Peyer's patch (tissue), 4 donors: ENCODE results near the gene TAX1BP3. TPM values are rescaled to one million over a fixed set of nuclear protein-coding genes. Genes with fewer than 3 reads are reported as not detected.
A peak's percentile ranks its signal among the peaks of the same experiment; 100 is the strongest.
"Not testable (repeated sequence)": the region's sequence is repeated elsewhere in the genome, so short reads cannot be mapped to it uniquely, and the experiment has no call there.

Source experiments
- DNase-seq, 3 donors: peaks; one replicate each; pipeline ENCODE4 v3.0.0-alpha.2; 2017 to 2019
- H3K27ac ChIP-seq, 4 donors: fragments of 200-600 bp; sonication (generic); one replicate each; pipeline ENCODE4 v1.5.1; 2016 to 2019
- H3K27me3 ChIP-seq, 2 donors: fragments of 200-600 bp; sonication (generic); one replicate each; pipeline ENCODE4 v1.5.1; 2019
- H3K36me3 ChIP-seq, 3 donors: fragments of 200-600 bp; sonication (generic); one replicate each; pipeline ENCODE4 v1.5.1; 2016 to 2019
- H3K4me1 ChIP-seq, 4 donors: fragments of 200-600 bp; sonication (generic); one replicate each; pipeline ENCODE4 v1.5.1; 2016 to 2019
- H3K4me3 ChIP-seq, 4 donors: fragments of 200-600 bp; sonication (generic); 1 replicate in 3 of 4; 2 replicates in 1 of 4; pipeline ENCODE4 v1.5.1; 2016 to 2019; ENCODE audit warnings: mild to moderate bottlenecking in 1 of 4
- H3K9me3 ChIP-seq, 4 donors: fragments of 200-600 bp; sonication (generic); one replicate each; pipeline ENCODE4 v1.5.1; 2016 to 2019; ENCODE audit warnings: mild to moderate bottlenecking in 1 of 4
- POLR2A ChIP-seq, 2 donors: fragments of 450-650 bp; IDR thresholded peaks; one replicate each; pipeline ENCODE4 v1.5.1; 2017; ENCODE audit warnings: antibody characterized with exemption in 2 of 2, mild to moderate bottlenecking in 2 of 2, moderate library complexity in 2 of 2
- total RNA-seq, 4 donors: library from RNA; depleted of rRNA; stranded (reverse); fragments of >200 nt; gene quantifications; one replicate each; pipeline ENCODE4 v1.1.0, GENCODE V29; 2016
- TF ChIP-seq, protein P1 (sequence below), 6 experiments: fragments of 450-650 bp in 4 of 6; fragments of 200-600 bp in 2 of 6; sonication (generic) in 1 of 6; IDR thresholded peaks; one replicate each; pipeline ENCODE4 v1.5.1; 2017 to 2019; ENCODE audit warnings: antibody characterized with exemption in 6 of 6, mild to moderate bottlenecking in 3 of 6, moderate library complexity in 1 of 6

TAX1BP3 gene
- 100 to 1,000 TPM; 113 to 386 (median 239) TPM for total RNA-seq

DNA sequence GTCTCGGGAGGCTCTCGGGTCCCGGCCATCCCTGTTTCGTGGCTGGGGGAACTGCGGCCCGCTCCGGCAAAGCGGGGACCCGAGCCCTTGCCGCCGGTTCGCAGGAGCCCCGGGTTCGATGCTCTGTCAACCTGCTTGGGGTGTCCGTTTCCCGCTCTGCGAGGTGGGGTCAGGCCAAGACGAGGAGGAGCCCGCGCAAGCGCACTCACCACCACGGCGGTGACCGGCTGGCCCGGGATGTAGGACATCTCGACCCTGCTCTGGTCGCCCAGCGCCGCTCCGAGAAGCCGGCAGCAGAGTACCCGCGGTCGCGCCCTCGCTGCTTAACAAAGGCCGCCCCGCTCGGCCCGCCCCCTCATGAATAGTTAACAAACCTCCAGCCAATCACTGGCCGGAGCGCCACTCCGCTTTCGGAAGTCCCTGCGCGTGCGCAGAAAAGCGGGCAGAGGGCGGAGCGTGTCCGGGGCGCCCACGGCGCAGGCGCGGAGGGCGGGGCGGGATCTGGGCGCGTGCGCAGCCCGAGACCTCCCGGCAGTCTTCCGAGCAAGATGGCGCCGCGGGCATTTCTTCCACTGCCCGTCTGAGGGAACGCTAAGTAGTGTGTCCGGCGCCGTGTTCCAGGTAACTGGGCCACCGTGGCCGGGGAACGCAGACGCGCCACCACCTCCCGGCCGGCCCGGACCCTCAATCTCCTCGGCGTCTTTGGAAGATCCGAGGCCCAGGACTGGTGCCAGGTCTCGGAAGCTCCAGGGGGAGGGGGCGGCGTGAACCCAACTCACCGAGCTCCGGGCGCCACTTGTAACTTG, at the start of gene TAX1BP3, which contains the start of gene EMC6:
TAX1BP3 (minus strand) TSS at position 300 of the 806 bp plus-strand sequence; CDS start at position 248, 52 bp downstream.
EMC6 (plus strand) TSS at position 534 of the 806 bp plus-strand sequence. CDS start 335 bp downstream, outside the sequence.
- peak; percentile 98 to 99 (median 99) for DNase-seq
- peaks cover 0 to 14% (median 0%) of the 10 kb centered on the region in 3 donors for H3K36me3 ChIP-seq
- peak within 1 kb of the TSS; percentile 86 to 98 (median 94) for H3K27ac ChIP-seq
- H3K4me1 ChIP-seq, result peaks cover 0 to 30% (median 8%) of the 10 kb centered on the region in 4 donors
- H3K4me3 ChIP-seq, result peak within 1 kb of the TSS; percentile 70 to 97 (median 92)
- H3K27me3 ChIP-seq, result no peaks in the 10 kb centered on the region
- TF ChIP-seq, protein P1, sequence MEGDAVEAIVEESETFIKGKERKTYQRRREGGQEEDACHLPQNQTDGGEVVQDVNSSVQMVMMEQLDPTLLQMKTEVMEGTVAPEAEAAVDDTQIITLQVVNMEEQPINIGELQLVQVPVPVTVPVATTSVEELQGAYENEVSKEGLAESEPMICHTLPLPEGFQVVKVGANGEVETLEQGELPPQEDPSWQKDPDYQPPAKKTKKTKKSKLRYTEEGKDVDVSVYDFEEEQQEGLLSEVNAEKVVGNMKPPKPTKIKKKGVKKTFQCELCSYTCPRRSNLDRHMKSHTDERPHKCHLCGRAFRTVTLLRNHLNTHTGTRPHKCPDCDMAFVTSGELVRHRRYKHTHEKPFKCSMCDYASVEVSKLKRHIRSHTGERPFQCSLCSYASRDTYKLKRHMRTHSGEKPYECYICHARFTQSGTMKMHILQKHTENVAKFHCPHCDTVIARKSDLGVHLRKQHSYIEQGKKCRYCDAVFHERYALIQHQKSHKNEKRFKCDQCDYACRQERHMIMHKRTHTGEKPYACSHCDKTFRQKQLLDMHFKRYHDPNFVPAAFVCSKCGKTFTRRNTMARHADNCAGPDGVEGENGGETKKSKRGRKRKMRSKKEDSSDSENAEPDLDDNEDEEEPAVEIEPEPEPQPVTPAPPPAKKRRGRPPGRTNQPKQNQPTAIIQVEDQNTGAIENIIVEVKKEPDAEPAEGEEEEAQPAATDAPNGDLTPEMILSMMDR (IDR thresholded peaks at IDR 0.05), result peak in 1 of 6 experiments; percentile 12
- TF ChIP-seq POLR2A (IDR thresholded peaks at IDR 0.05), result peak; percentile 93 to 98
- no peaks in the 10 kb centered on the region for H3K9me3 ChIP-seq

- H3K4me3 ChIP-seq, result no peak overlapping the region
- TF ChIP-seq, protein P1 (IDR thresholded peaks at IDR 0.05), result no peak
- TF ChIP-seq POLR2A (IDR thresholded peaks at IDR 0.05), result no peak
- peaks cover 0 to 13% (median 8%) of the 10 kb centered on the region in 4 donors for H3K4me1 ChIP-seq
- H3K27ac ChIP-seq, result no peak overlapping the region
- no peak for DNase-seq
- no peaks in the 10 kb centered on the region for H3K9me3 ChIP-seq
- H3K36me3 ChIP-seq, result peaks cover 0 to 57% (median 0%) of the 10 kb centered on the region in 3 donors
- H3K27me3 ChIP-seq, result no peaks in the 10 kb centered on the region
Measured at GRCh38 chr17:3715296-3715695, 46.9 kb upstream of the TAX1BP3 start.

DNA sequence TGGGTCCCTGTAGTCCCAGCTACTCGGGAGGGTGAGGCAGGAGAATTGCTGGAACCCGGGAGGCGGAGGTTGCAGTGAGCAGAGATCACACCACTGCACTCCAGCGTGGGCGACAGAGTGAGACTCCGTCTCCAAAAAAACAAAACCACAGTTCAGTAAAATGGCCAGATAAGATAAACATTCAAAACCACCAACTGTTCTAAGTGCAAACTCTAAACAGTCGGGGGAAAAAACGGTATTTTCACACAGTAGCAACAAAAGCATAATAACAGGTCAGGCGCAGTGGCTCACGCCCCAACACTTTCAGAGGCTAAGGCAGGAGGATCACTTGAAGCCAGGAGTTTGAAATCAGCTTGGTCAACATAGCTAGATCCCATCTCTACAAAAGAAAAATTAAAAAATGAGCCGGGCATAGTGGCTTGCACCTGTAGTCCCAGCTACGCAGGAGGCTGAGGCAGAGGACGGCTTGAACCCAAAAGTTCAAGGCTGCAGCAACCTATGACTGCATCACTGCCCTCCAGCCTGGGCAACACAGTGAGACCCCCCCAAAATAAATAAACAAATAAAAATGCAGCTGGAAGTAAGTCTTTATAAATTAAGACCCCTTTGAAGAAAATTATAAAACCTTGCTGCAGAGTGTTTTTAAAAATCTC, 44.6 kb upstream of the TAX1BP3 start:
- Histone ChIP-seq H3K27me3 (no peaks in the 10 kb centered on the region), H3K4me1 (peaks cover 0 to 6% (median 3%) of the 10 kb centered on the region in 4 donors), H3K36me3 (peaks cover 0 to 46% (median 0%) of the 10 kb centered on the region in 3 donors), H3K9me3 (no peaks in the 10 kb centered on the region), H3K27ac (peak overlapping the region in 2 of 4 donors; percentile 19 to 76), H3K4me3 (no peak overlapping the region)
- no peak for DNase-seq
- TF ChIP-seq, protein P1 (IDR thresholded peaks at IDR 0.05), result no peak
- no peak for TF ChIP-seq POLR2A (IDR thresholded peaks at IDR 0.05)

- TF ChIP-seq, protein P1 (IDR thresholded peaks at IDR 0.05), result no peak
- TF ChIP-seq POLR2A (IDR thresholded peaks at IDR 0.05), result no peak
- DNase-seq, result peak in 2 of 3 donors; percentile 73 to 84
- Histone ChIP-seq H3K4me3 (peak overlapping the region in 1 of 4 donors; percentile 18), H3K36me3 (peaks cover 0 to 26% (median 0%) of the 10 kb centered on the region in 3 donors), H3K27ac (peak overlapping the region in 3 of 4 donors; percentile 25 to 76 (median 46)), H3K9me3 (no peaks in the 10 kb centered on the region), H3K4me1 (peaks cover 0 to 6% (median 3%) of the 10 kb centered on the region in 4 donors), H3K27me3 (no peaks in the 10 kb centered on the region)
Measured at GRCh38 chr17:3710951-3711383, 42.6 kb upstream of the TAX1BP3 start.

- no peak overlapping the region for H3K4me3 ChIP-seq
- peaks cover 0 to 6% (median 3%) of the 10 kb centered on the region in 4 donors for H3K4me1 ChIP-seq
- H3K27ac ChIP-seq, result no peak overlapping the region
- TF ChIP-seq POLR2A (IDR thresholded peaks at IDR 0.05), result no peak
- TF ChIP-seq, protein P1 (IDR thresholded peaks at IDR 0.05), result no peak
- DNase-seq, result no peak
- no peaks in the 10 kb centered on the region for H3K9me3 ChIP-seq
- H3K36me3 ChIP-seq, result peaks cover 0 to under 1% (median 0%) of the 10 kb centered on the region in 3 donors
- H3K27me3 ChIP-seq, result no peaks in the 10 kb centered on the region
Measured at GRCh38 chr17:3708366-3708765, 40.0 kb upstream of the TAX1BP3 start.

GRCh38 chr17:3705718-3705984, 37.3 kb upstream of the TAX1BP3 start:
- not testable (repeated sequence) for H3K27ac ChIP-seq, H3K4me3 ChIP-seq, H3K27me3 ChIP-seq, H3K36me3 ChIP-seq, H3K4me1 ChIP-seq, DNase-seq, H3K9me3 ChIP-seq
